ENCODE measurements around the gene DPP6.

DPP6 gene

DNA sequence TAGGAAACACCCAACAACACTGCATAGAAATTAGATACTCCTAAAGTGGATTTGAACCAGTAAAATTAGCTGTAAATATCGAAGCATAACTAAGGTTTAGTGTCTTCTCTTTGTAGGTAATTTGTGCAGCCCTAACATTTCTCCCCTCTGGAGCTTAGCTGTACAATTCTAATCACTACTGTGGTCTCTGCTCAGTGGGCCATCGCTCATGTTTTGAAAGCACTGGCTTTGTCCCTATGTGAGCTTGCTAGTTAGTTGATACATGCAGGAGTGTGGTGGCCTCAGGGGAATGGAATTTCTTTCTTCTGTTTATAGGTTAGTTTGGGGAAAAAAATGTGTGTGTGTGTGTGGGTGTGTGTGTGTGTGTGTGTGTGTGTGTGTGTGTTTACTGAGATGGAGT is 373.1 kb downstream of the DPP6 start:
- no peak for DNase-seq

DNA sequence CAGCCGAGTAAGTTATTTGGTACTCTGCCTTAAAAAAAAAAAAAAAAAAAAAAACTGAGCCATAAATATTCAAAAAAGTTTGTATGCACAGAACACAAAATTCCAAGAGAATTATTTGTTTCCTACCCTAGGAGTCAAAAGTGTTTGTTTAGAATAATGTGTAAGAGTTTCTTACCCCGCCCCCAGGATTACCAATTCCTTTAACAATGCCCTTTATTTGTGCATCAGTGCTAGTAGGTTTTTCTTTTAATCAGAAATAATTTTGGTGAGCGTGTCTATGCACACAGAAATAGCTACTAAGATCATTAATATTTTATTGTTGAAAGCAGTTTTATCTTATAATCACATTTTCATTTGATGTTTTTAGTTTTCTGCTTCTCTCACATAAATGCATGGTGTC is 374.6 kb downstream of the DPP6 start:
- DNase-seq, result no peak

DNA sequence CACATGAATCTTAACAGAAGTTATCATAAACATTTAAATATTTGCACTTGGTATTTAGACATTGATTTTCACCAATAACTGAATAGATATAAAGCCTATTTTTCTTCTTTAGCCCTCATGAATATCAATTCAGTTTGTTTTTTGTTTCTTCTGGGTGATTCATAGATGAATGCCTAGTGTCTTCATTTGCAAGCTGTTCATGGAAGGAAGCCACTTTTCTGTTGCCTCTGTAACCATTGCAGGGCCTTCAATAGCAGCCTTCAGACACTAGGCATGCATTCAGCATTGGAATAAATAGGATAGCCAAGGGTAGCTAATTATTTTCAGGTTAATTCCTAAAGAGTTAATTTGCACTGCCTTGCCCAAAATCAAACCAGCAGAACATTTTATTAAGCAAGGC is 375.3 kb downstream of the DPP6 start:
- DNase-seq, result no peak

DNA sequence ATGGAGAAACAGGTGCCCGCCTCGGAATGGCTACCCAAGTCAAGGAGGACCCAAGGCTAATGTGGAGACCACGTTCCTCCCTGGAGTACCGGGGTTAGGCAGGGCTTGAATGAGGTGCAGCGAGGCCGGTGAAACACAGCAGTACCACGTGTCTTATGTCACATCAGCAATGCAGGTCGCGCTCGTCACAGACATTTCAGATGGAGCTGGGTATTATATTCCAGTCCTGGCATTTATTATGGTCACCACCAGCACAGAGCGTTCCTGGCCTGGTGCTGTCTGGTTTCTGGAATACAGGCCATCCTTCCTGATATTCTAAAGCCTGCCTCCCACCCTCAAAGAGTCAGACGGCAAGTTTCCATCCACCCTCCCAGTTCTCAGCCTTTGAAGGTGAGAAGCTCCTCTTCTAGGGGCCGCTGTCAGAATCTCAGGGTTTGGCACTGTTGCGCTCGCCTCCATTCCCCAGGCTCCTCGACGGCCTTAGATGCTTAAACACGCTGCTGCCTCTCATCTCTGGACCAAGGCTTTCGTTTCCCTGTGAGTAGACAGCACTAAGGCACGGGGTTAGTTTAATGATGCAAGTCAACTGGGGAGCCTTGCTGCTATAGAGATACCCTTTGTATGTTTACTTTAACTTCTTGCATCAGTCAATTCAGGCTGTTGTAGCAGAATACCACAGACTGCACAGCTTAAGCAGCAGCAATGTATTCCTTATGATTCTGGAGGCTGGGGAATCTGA is 377.6 kb downstream of the DPP6 start:
- DNase-seq, result no peak

DNA sequence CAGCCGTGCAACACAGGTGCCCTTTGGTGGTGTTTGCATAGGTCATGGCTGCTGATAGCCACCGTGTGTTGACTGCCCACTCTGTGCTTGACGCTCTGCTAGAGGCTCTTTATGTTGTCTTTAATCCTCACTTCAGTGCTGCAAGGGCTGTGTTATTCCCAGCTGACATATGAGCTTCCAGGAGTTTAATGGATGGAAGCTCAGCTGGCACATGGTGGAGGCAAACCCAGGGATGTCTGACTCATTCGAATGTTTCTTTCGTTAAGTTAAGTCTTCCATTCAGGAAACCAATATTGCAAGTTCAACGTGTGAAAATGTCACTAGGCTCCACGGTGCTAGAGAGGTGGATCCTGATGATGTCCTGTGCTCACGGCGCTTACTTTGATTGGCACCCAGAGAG is 378.4 kb downstream of the DPP6 start:
- no peak for DNase-seq

DNA sequence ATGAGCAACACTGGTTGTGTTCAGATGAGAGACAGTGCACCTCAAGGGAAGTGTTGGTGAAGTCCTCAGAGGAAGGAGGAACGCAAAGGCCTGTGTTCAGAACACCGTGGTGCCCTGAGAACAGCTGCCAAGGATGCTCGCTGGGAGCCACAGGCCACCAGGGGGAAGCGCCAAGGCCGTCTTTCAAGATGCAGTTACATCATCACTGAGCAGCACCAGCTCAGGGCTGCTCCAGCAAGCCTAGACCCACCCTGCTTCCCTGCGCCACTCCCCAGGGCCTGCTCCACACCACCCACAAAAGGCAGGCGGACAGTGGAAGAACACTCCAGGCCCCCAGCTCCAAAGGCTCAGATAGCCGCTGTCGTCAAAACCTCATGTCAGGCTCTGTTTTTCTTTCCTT is 378.8 kb downstream of the DPP6 start:
- DNase-seq, result no peak

DNA sequence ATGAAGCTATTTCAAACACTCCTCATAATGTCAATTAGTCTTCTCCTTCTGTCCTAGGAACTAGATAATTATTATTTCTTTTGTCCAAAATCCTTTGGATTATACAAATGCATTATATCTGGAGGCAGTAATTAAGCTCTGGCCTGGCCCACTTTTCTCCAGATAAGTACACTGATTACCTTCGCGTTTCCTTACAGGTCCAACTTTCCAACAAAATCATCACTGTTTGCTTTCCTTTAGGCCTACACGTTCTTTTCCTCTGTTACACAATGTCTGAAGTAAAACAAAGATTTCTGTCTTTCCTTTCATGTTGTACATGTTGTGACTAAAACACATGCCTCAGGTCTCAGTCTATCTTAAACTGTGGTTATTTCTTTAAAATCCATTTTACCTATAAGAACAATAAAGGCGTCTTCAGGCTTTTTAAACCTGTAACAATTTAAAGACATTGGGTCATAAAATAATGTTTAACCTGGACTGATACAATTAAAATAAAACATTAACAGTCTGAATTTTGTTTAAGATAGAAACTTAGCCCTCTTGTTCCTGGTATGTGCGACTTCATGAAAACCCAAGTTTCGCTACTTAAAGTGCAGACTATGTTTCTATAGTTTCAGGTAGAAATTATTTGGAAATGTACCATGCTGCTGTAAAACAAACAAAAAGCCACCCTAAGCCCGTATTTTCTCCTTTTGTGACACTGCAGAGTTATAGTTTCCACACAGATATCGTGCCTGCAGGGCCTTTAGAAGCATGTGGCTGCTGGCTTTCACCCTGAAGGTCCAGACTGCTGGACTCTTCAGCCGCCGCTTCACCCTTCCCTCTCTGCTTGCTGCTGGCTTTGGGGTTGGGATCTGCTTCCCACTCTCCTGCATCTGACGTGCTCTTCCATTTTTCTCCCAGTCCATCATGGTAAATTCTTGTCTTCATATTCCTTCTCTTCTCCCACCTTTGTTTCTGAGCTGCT is 381.7 kb downstream of the DPP6 start:
- DNase-seq, result no peak

DNA sequence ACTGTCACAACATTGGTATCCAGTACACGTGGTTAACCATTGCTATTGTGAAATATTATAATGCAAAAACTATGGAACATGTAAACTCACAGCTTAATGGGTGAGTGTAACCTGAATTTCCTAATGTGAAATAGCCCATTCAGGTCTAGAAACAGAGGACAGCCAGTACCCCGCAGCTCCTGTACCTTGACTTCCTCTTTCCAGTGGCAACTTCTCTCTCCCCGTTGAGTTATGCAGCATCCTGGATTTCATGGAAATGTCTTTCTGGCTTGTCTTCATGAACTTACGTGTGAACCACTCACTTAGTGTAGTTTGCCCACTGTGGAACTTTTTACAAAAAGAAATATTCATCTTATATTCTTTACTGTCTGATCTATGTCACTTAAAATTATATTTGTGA is 384.4 kb downstream of the DPP6 start:
- DNase-seq, result no peak

DNA sequence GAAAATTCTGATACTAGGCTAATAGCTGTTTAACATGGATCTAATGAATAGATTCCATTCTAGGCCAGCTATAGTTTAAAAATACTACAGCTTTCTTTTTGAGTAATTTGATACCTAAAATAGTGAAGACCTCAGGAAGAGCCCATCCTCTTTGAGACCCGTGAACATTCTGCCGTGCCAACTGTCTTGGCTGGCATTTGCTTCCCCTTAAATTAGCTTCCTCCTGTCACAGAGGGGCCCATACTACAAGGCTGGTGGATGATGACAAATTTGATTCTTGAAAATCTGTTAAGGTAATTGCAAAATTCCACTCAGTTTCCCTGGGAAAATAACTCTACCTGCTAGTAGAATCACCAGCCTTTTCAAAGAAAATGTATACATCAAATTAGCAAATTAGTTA is 385.0 kb downstream of the DPP6 start:
- DNase-seq, result no peak

DNA sequence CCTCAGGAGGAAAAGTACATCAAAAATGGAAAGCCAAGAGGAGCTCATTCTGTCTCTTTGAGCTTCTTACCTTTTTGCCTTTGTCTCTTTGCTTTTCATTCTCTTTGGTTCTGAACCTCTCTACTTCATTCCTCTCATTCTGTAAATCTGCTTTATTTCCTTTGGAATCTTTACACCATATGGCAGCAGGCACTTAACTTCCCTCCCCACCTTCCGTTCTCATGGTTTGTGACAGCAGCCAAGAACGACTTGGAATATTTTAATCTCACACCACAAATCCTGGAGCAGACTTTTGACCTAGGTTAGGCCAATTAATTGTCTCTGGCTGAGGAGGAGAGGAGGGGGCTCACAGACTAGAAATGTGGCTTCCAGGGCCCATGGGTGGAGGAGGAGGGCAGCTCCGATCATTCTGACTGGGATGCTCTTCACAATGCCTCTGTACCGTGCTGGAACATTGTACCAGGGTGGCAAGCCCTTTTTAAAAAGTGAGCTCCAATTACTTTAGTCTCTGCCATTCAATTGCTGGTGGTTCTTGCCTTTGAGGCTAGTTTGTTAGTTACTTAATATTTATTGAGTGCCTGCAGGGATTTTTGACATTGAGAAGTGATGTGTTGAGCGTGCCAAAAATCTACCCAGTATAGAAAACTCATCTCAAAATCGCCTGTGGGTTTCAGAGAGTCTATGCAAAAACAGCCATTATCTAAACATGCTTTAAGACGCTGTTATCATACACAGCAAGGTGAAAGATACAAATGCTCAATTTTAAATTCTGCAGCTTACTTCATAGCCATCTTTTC is 386.6 kb downstream of the DPP6 start:
- DNase-seq, result no peak

DNA sequence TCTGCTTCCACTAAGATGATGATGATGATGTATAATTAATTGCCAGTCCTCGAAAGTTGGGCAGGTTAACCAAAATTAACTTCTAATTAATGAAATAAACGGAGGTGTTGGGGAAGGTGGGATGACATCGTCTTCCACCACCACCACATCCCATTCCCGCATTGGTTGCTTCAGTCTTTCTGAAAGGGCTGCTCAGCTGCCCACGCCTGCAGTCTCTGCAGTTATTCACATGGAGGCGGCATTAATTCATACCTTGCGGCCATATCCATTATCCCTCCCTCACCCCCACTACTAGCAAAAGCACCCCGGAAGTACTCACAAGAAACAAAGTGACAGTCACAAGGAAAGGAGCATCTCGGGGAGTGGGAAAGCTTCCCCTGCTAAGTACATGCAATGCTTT is 387.9 kb downstream of the DPP6 start:
- no peak for DNase-seq

DNA sequence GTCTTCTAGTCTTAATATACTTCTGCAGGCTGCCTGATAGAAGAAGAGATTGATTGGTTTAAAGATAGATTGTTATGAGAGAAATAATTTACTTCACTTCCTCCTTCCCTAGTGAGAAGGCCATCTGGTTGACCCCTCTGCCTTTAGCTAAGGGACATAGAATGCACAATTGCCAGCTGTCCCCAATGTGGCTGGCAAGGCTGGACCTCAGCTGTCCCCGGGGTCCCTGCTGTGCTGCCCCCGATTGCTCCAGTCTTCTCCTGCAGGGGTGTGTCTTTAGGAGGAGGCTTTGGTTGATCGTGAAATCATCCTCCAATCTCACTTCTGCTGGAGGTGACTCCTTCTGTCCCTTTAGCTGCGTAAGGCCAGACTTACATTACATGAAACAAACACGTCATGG is 388.5 kb downstream of the DPP6 start:
- DNase-seq, result no peak

DNA sequence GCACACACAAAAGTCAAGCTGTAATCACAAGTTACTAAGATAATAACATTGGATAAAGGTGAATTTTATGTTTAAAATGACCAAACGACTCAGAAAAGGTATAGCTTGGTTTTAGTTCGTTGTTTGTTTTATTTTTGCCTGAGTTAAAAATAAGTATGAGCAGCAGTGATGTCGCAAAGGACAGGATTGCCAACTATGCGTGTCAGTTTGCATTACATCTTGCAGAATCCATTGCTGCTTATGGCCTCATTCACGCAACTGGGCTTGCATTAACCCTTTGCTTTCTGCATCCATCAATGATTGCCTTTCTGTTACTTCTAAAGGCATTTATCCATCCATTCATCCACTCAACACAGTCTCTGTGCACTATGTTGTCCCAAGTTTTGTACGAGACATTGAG is 389.6 kb downstream of the DPP6 start:
- DNase-seq, result no peak

DNA sequence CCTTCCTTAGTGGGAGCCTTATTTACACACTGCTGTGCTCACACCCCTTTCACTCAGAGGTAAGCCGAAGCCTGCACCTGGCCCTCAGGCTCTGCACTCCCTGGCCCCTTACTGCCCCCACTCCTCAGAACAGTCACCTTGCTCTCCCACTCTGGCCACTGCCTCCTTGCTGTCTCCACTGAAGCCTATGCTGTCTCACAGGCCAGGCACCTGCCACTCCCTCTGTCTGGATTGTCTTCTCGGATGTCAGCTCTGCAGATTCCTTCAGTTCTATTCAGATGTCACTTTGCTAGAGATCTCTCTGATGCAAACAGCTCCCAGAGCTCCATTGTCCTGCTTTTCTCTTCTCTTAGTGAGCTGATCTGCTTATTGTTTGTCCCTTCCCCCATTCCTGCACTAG is 390.7 kb downstream of the DPP6 start:
- DNase-seq, result no peak

DNA sequence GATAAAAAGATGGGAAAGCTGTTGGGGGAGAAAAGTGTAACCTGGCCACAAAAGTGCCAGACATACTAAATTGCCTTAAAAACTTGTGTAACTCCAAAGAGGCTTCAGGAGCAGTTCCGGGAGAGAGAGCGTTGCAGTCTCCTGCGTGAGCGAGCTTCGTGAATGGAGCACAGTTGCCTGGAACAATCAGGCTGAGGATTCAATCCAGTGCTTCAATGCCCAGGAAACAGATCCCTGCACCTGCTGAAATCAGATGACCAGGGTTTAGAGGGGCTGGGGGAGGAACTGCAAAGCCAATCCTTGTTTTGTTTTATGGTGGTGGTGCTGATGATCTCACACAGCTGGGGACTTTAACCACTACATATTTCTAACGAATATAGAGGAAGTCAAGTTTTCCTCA is 398.3 kb downstream of the DPP6 start:
- no peak for DNase-seq

DNA sequence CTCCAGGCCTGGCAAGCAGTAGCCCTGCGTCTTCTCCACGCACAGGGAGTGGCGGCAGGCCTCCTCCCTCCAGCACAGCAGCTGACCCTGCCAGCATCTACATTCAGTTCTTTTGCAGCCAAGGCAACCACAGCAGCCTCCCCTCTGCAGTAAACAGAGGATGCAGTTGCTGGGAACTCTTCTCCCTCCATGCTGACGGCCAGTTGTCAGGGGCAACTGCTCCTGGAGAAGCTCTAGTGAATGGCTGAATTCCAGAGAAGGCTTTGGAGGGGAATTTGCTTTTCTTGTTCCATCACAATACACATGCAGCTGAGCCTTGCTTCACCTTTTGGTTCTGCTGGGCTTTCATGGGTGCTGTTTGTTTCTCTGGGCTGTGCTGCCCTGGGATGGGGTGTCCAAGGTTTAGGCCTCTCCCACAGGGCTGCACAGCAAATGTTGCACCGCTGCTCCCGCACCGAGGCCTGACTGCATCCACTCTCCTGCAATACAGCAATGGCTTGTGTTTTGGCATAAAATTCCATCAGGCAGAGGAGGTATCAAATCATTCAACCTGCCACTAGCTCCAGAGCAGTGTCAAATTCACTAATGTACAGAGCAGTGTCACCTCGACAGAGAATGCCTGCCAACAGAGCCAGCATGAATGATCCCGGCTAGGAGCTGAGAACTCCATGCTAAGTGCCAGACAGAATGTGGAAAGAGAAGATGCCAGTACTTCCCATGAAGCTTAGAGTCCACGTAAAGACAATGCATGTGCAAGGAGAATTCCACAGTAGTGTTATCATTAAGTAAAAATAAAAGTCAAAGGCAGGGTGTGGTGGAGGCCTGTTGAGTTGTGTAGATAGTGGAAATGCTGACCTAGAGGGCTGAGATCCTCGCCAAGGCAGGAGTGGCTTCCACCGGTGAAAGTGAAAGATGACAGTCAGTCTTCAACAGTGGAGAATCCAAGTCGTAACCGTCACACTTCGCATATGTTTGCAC is 399.6 kb downstream of the DPP6 start:
- DNase-seq, result no peak

DNA sequence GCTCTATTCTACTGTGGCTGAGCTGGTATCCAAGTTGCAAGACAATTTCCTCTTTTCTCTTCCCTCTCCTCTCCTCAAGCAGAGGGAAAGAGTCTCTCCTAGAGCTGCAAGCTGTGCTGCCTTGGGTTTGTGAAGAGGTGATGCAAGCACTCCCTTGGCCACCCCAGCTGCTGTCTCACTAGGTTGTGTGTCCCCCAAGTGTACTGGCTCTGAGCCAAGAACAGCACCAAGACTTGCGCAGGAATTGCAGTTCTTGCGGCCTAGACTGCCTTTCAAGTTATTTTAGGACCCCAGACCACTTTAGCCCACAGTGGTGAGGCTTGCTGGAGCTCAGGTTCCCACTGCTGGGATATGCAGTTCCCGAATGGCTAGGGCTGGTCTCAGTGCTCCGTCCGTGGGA is 411.6 kb downstream of the DPP6 start:
- no peak for DNase-seq

DNA sequence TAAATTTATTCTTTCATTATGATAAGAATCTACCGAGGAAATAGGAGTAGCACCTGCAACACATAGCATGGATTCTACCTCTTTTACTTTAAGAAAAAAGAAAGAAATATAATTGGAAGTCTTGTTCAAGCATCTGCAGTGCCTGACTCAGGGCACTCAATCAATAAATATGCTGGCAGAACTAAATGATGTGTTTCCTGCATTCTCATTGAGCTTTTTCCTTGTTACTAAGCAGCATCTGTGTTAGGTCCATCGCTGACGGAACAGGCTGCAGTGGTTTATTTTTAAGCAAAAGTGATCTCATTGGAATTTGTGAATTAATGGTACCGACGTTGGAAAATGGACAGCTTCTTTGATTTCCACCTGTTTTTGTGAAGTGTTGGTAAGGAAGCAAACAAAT is 417.5 kb downstream of the DPP6 start:
- no peak for DNase-seq

DNA sequence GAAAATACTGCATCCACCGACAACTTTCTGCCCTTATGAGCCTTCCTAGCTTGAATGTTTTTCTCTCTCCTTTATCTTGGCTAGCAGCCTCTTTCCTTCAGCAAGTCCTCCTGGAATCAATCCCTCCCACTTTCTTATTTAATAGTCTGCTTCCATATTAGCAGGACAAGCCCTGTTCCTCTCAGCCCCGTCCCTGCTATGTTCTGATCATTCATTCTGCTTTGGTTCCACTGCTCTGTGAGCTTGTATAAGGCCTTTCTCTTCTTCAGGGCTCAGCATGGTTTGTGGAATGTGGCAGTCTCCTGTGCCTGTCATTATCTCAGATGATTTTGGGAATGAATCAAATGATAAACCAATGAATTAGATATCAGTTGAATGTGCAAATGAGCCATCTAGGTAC is 420.1 kb downstream of the DPP6 start:
- DNase-seq, result no peak

DNA sequence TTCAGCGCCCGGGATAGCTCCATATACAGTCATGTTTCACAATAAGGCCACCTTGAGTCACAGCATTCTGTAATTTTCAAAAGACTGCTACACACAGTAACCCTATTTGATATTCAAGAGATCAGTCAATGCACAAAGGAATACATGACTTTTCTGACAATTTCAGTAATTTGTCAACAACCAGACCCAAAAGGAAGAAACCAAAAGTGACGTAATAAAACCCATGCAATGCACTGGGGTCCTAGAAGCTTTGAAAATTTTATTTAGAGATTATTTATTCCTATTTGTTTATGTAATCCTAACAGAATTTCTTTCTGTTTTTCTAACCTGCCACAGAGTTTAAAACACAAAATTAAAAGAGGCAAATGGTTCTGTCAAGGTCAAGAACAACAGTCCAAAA is 421.2 kb downstream of the DPP6 start:
- no peak for DNase-seq

DNA sequence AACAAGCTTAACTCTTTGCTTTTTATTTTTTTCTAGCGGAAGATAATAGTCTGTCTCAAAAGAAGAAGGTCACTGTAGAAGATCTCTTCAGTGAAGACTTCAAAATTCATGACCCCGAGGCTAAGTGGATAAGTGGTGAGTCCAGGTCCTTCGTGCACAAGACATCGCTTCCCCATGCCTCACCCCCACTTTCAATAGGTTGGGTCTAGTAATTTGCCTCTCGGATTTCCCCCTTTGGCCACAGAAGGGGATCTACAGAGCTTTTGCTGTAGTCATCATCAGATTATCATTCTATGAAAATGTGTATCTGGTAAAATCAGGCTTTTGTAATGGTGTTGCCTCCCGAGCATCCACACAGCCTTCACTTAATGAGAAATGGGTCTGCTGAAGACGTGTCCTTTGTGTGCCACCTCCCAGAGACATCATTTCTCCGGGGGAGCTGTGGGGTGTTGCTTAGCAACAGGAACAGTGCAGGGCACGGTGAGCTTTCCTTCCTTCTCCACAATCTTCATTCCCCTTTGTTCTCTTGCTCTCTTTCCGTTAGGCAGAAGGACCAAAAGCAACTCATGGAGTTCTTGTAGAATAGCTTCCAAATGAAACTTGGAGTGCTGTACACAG is 422.8 kb downstream of the DPP6 start:
- DNase-seq, result no peak

DNA sequence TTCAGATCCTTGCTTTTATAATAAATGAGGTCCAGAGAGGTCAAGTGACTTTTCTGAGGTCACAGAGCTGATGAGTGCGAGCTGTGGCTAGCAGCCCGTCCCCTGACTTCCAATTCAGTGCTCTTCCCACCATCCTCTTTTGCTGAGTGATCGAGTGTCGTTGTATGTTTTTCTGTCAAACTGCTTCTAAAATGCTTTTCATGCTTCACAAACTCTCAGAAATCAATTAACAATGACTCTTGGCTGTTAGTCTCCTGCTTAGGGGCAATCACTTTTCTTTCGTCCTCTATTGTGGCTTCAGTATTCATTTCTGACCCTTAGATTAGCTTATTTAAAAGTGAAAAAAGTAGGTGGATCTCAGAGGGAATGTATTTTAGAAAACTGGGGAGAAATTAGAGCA is 423.7 kb downstream of the DPP6 start:
- no peak for DNase-seq
